SK-N-SH (cell line): Measurements from ENCODE around the gene SMYD3. TPM values are rescaled to one million over a fixed set of nuclear protein-coding genes. Genes with fewer than 3 reads are reported as not detected.

Experiments
- CTCF ChIA-PET: fragments of 300-600, 350-600 bp; formaldehyde crosslinking; extraction: SDS; loops from one replicate; lab custom pipeline; 2021; lab: Yijun Ruan, JAX
- POLR2A ChIA-PET: fragments of 350-600 bp; sonication (Branson Sonifier 250); formaldehyde crosslinking; extraction: SDS; loops from one replicate; lab custom pipeline; 2020; ENCODE audit warnings: antibody characterized with exemption, inconsistent platforms; lab: Yijun Ruan, JAX
- DNase-seq: peaks from one replicate; pipeline ENCODE4 v3.0.0; 2012
- H2AFZ ChIP-seq: fragments of 200-600 bp; sonication (generic); 2 replicates; pipeline ENCODE4 v1.8.1; 2016; ENCODE audit warnings: antibody characterized with exemption, mild to moderate bottlenecking, low read depth
- H3F3A ChIP-seq: fragments of 200-600 bp; sonication (generic); replicated peaks from 2 replicates; pipeline ENCODE3; 2016; ENCODE audit warnings: antibody characterized with exemption, mild to moderate bottlenecking; ENCODE audit not compliant: insufficient read depth
- H3K27ac ChIP-seq, 2 experiments: fragments of 200-500 bp in 1 of 2; fragments of 200-600 bp in 1 of 2; sonication (Bioruptor generic) in 1 of 2; sonication (generic), shearing (Covaris generic) in 1 of 2; 2 replicates each; pipeline versions ENCODE4 v1.5.1 to v1.6.1; 2014 to 2016; ENCODE audit warnings: low read depth in 2 of 2, inconsistent platforms in 1 of 2, low read length in 1 of 2, mild to moderate bottlenecking in 1 of 2, mixed read lengths in 1 of 2
- H3K27me3 ChIP-seq: fragments of 200-600 bp; sonication (generic), shearing (Covaris generic); 2 replicates; pipeline ENCODE4 v1.6.1; 2016; ENCODE audit warnings: mixed run types; ENCODE audit not compliant: insufficient read depth
- H3K36me3 ChIP-seq, 2 experiments: fragments of 200-500 bp in 1 of 2; fragments of 200-600 bp in 1 of 2; sonication (Bioruptor generic) in 1 of 2; sonication (generic) in 1 of 2; replicated peaks in 1 of 2; 2 replicates each; pipeline versions ENCODE3 to v1.5.1; 2014 to 2016; ENCODE audit warnings: low read length in 1 of 2, mild to moderate bottlenecking in 1 of 2; ENCODE audit not compliant: insufficient read depth in 2 of 2, control insufficient read depth in 1 of 2
- H3K4me1 ChIP-seq, 2 experiments: fragments of 200-500 bp in 1 of 2; fragments of 200-600 bp in 1 of 2; sonication (Bioruptor generic) in 1 of 2; sonication (generic), shearing (Covaris generic) in 1 of 2; 2 replicates each; pipeline versions ENCODE4 v1.5.1 to v1.6.1; 2014 to 2016; ENCODE audit warnings: low read depth in 1 of 2, low read length in 1 of 2, mixed run types in 1 of 2; ENCODE audit not compliant: insufficient read depth in 2 of 2, control insufficient read depth in 1 of 2
- H3K4me2 ChIP-seq: fragments of 200-600 bp; sonication (generic), shearing (Covaris generic); 2 replicates; pipeline ENCODE4 v1.6.1; 2017; ENCODE audit warnings: mixed run types
- H3K4me3 ChIP-seq, 2 experiments: fragments of 200-500 bp in 1 of 2; fragments of 200-600 bp in 1 of 2; sonication (Bioruptor generic) in 1 of 2; sonication (generic), shearing (Covaris generic) in 1 of 2; 2 replicates each; pipeline versions ENCODE4 v1.5.1 to v1.8.1; 2014 to 2016; ENCODE audit warnings: low read depth in 2 of 2, inconsistent platforms in 1 of 2, low read length in 1 of 2, mild to moderate bottlenecking in 1 of 2, mixed read lengths in 1 of 2, moderate library complexity in 1 of 2
- H3K79me2 ChIP-seq: fragments of 200-600 bp; sonication (generic); 2 replicates; pipeline ENCODE4 v1.8.1; 2017; ENCODE audit warnings: mild to moderate bottlenecking; ENCODE audit not compliant: insufficient read depth
- H3K9ac ChIP-seq: fragments of 200-600 bp; sonication (generic); 2 replicates; pipeline ENCODE4 v1.6.1; 2017; ENCODE audit warnings: mixed run types
- H3K9me2 ChIP-seq: fragments of 200-600 bp; sonication (generic); 2 replicates; pipeline ENCODE4 v1.6.1; 2017; ENCODE audit warnings: mixed run types
- H3K9me3 ChIP-seq: fragments of 200-600 bp; sonication (generic); 2 replicates; pipeline ENCODE4 v1.6.1; 2017; ENCODE audit warnings: mixed run types, mild to moderate bottlenecking, moderate library complexity
- H4K20me1 ChIP-seq: fragments of 200-600 bp; sonication (generic); 2 replicates; pipeline ENCODE4 v1.6.1; 2017; ENCODE audit warnings: mild to moderate bottlenecking, mixed run types; ENCODE audit not compliant: insufficient read depth
- ELF1 ChIP-seq: IDR thresholded peaks from 2 replicates; pipeline ENCODE4 v1.4.0; 2012
- EP300 ChIP-seq, 2 experiments: IDR thresholded peaks; 2 replicates each; pipeline versions ENCODE4 v1.4.0 to v1.6.1; 2012; ENCODE audit warnings: borderline replicate concordance in 1 of 2, low read depth in 1 of 2, low read length in 1 of 2
- FOSL2 ChIP-seq: IDR thresholded peaks from 2 replicates; pipeline ENCODE4 v1.4.0; 2012; ENCODE audit warnings: low read depth, mild to moderate bottlenecking, moderate library complexity, borderline replicate concordance
- IRF3 ChIP-seq: fragments of 150-350 bp; IDR thresholded peaks from 2 replicates; pipeline ENCODE4 v1.6.1; 2016; ENCODE audit warnings: mild to moderate bottlenecking, low read depth, low read length
- JUND ChIP-seq: IDR thresholded peaks from 2 replicates; pipeline ENCODE4 v1.4.0; 2012
- MEF2A ChIP-seq: IDR thresholded peaks from 2 replicates; pipeline ENCODE4 v1.4.0; 2012; ENCODE audit warnings: low read depth, borderline replicate concordance
- NFIC ChIP-seq: IDR thresholded peaks from 2 replicates; pipeline ENCODE4 v1.4.0; 2012; ENCODE audit warnings: borderline replicate concordance
- NRF1 ChIP-seq: IDR thresholded peaks from 2 replicates; pipeline ENCODE4 v1.6.1; 2012; ENCODE audit warnings: low read depth, mild to moderate bottlenecking, low read length
- POLR2AphosphoS5 ChIP-seq: IDR thresholded peaks from 2 replicates; pipeline ENCODE4 v1.6.1; 2012; ENCODE audit warnings: low read depth, low read length
- RXRA ChIP-seq: IDR thresholded peaks from 2 replicates; pipeline ENCODE4 v1.4.0; 2012; ENCODE audit warnings: low read depth, mild to moderate bottlenecking, borderline replicate concordance
- SMC3 ChIP-seq: IDR thresholded peaks from 2 replicates; pipeline ENCODE4 v1.6.1; 2012; ENCODE audit warnings: low read depth, low read length, improper control_type of control experiment
- TAF1 ChIP-seq: IDR thresholded peaks from 2 replicates; pipeline ENCODE4 v1.6.1; 2012; ENCODE audit warnings: low read depth, mild to moderate bottlenecking, low read length, moderate library complexity, borderline replicate concordance
- USF1 ChIP-seq: IDR thresholded peaks from 2 replicates; pipeline ENCODE4 v1.4.0; 2012; ENCODE audit warnings: low read depth, borderline replicate concordance
- YY1 ChIP-seq: IDR thresholded peaks from 2 replicates; pipeline ENCODE4 v1.4.0; 2012; ENCODE audit warnings: low read depth, mild to moderate bottlenecking
- WGBS: methylation state at CpG from one replicate; pipeline ENCODE4 v1.1.6; 2017; ENCODE audit warnings: low lambda C conversion rate; 5-methylcytosine and 5-hydroxymethylcytosine counted together
- polyA plus RNA-seq, 3 experiments: library from polyadenylated mRNA; depleted of rRNA; stranded (reverse); fragments of >200 nt; gene quantifications; 2 replicates each; pipeline ENCODE4 v1.2.3, GENCODE V29; 2012
- TF ChIP-seq, protein P1 (sequence below): IDR thresholded peaks from 2 replicates; pipeline ENCODE4 v1.4.0; 2012; ENCODE audit warnings: low read depth, borderline replicate concordance

Gene SMYD3
- polyA plus RNA-seq, 1 of the 3 experiments (the other 2 are of a cell fraction) = 31.4 TPM

DNA sequence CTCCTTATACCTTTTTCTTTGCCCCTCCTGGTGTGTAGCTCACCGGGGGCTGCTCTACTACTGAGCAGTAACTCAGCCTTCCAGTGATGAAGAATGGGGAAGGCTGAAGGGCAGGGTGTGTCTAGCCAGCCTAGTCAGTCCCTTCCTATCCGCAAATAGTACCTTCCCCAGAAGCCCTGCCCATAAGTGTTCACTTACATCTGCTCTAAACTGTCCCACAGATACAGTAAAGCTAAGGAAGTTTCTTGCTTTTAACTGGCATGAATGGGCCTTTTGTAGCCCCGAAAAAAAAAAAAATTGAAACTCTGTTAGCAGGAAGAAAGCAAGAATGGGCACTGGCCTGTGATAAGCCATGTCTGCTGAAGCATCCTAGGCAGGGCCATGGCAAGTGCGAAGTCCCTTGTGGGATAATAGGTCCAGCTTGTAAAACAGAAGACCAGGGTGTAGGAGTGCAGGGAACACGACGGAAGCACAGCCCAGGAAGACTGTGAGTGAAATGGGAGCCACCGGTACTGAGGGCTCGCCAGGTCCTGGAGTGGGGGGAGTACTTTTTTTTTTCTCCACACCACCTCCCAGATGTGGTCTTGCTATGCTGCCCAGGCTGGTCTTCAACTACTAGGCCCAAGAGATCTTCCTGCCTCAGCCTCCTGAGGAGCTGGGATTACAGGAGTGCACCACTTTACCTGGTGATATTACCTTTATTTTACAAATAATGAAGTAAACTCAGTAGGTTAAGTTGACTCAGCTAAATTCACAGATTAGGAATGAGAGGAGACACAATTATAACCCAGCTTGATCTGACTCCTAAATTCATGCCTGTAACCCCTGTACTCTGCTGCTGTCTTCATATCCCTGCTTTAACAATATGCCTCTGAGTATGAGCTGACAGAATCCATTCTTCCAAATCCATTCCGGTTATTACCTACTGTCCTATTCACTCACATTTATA, 347.5 kb downstream of the SMYD3 start:
- Histone ChIP-seq H3K9ac (no peak overlapping the region), H3K4me1 (peaks cover 3 to 8% of the 10 kb centered on the region in 2 experiments; a peak in 3 of 4 replicates), H3F3A (peaks cover 3% of the 10 kb centered on the region), H3K79me2 (no peaks in the 10 kb centered on the region), H3K27ac (no peak overlapping the region), H3K4me2 (no peak overlapping the region), H3K36me3 (no peaks in the 10 kb centered on the region), H4K20me1 (no peaks in the 10 kb centered on the region), H2AFZ (no peak overlapping the region), H3K9me2 (no peaks in the 10 kb centered on the region), H3K4me3 (no peak overlapping the region), H3K27me3 (no peaks in the 10 kb centered on the region), H3K9me3 (no peaks in the 10 kb centered on the region)
- 93% methylated on average over 9 of the region's 9 CpGs for whole genome bisulfite sequencing
- TF ChIP-seq USF1 = no peak
- TF ChIP-seq ELF1 = no peak
- TF ChIP-seq EP300 (IDR thresholded peaks at IDR 0.05; ENCODE audit: borderline replicate concordance in 1 of 2, low read depth in 1 of 2, low read length in 1 of 2) = no peak
- no peak for TF ChIP-seq FOSL2
- TF ChIP-seq NFIC = no peak
- no peak for TF ChIP-seq POLR2AphosphoS5
- no peak for TF ChIP-seq YY1
- TF ChIP-seq SMC3 = no peak
- TF ChIP-seq, protein P1, sequence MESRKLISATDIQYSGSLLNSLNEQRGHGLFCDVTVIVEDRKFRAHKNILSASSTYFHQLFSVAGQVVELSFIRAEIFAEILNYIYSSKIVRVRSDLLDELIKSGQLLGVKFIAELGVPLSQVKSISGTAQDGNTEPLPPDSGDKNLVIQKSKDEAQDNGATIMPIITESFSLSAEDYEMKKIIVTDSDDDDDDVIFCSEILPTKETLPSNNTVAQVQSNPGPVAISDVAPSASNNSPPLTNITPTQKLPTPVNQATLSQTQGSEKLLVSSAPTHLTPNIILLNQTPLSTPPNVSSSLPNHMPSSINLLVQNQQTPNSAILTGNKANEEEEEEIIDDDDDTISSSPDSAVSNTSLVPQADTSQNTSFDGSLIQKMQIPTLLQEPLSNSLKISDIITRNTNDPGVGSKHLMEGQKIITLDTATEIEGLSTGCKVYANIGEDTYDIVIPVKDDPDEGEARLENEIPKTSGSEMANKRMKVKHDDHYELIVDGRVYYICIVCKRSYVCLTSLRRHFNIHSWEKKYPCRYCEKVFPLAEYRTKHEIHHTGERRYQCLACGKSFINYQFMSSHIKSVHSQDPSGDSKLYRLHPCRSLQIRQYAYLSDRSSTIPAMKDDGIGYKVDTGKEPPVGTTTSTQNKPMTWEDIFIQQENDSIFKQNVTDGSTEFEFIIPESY = no peak
- TF ChIP-seq IRF3 = no peak
- TF ChIP-seq RXRA = no peak
- TF ChIP-seq MEF2A = no peak
- TF ChIP-seq JUND = no peak
- TF ChIP-seq NRF1 = no peak
- no peak for TF ChIP-seq TAF1
- ChIA-PET POLR2A (no interaction called here), CTCF (no interaction called here)
- no peak for DNase-seq
